Right ventricle myocardium inferior (tissue), 1 donor: ENCODE results near the gene ACTR6. TPM values are rescaled to one million over a fixed set of nuclear protein-coding genes. Genes with fewer than 3 reads are reported as not detected.
"Not testable (repeated sequence)": the region's sequence is repeated elsewhere in the genome, so short reads cannot be mapped to it uniquely, and the experiment has no call there.

Experiments used
- ATAC-seq: fragments of 200-7000 bp; cut with Tn5 transposase; one replicate; pipeline ENCODE4 v1.9.1; 2020; ENCODE audit warnings: mild to moderate bottlenecking, moderate library complexity
- DNase-seq: peaks from one replicate; pipeline ENCODE4 v3.0.0; 2021; ENCODE audit errors: missing footprints
- intact Hi-C: fragments of 100-400 bp; cut with DNase I; formaldehyde crosslinking; loops from one replicate; pipeline ENCODE4 v1.11.0; 2022
- total RNA-seq: library from RNA; stranded (reverse); fragmentation: NEBNext Ultra II Directional; extraction: Animal tissue kit (Norgen Biotek cat#: 25700); gene quantifications from one replicate; pipeline ENCODE4 v1.2.1, GENCODE V29; 2021
- donor health status: DM: no; HTN: yes; CAD: no; lungs with severe emphysema.

The ACTR6 gene
- total RNA-seq, 1 donor from 2014 or later, result 19.4 TPM

DNA sequence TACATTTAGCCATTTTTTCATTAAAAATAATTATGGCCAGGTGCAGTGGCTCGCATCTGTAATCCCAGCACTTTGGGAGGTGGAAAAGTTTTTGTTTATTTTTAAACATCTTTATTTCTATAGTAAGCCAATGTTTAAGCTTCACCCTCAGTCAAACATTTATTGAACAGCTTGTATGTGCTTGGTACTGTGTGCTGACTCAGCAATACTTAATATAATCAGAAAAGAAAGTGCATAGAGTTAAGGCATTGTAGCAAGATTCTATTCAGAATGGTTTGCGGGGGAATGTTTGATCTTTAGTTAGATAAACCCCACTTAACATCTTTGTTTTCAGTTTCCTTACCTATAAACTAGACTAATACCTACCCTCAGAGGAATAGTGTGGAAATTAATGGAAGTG, 11.1 kb downstream of the ACTR6 start:
- ATAC-seq (no peak), DNase-seq (no peak)
- intact Hi-C loops, result no loop called here

DNA sequence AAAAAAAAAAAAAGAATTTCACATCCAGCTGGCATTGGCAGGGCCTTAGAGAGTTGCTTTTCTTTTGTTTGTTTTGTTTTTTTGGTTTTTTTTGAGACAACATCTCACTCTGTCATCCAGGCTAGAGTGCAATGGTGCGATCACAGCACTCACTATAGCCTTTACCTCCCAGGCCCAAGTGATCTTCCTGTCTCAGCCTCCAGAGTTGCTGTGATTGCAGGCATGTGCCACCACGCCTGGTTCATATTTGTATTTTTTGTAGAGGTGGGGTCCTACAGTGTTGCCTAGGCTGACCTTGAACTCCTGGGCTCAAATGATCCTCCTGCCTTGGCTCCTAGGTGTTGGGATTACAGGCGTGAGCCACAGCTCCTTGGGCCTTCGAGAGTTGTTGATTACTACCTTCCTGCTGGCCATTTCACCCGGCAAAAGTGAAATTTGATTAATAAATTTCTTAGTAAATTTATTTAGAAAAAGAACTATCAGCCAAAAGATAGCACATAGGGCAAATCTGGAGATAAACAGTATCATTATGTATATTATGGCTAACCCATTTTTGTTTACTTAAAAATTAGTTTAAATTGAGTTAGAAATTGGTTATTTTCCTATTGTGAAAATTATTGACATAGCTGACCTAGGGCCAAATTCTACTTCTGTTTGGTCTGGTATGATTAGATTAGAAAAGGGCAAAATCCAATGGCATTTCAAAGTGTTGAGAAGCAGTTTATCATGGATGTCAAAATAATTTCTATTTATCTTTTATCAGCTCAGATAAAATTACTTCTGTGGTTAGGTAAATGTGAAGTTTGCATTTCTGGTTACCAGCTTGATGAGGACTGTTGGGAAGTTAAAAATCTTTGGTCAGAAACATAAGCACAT, 12.6 kb downstream of the ACTR6 start:
- intact Hi-C loops, result no loop called here
- DNase-seq (no peak), ATAC-seq (no peak)

DNA sequence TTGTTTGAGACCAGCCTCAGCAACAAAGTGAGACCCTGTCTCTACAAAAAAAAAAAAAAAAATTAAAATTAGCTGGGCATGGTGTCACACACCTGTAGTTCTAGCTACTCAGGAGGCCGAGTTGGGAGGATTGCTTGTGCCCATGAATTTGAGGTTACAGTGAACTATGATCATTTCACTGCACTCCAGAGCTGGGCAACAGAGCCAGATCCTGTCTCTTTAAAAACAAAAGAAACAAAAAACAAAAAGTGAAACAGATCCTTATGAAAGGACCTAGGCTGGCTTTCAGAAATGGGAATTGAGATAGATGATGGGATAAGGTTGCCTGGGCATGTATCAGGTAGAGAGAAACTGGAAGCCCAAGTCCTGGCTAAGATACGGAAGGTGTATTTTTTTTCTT, 13.9 kb downstream of the ACTR6 start:
- no peak for DNase-seq
- intact Hi-C loops, result no loop called here
- no peak for ATAC-seq

DNA sequence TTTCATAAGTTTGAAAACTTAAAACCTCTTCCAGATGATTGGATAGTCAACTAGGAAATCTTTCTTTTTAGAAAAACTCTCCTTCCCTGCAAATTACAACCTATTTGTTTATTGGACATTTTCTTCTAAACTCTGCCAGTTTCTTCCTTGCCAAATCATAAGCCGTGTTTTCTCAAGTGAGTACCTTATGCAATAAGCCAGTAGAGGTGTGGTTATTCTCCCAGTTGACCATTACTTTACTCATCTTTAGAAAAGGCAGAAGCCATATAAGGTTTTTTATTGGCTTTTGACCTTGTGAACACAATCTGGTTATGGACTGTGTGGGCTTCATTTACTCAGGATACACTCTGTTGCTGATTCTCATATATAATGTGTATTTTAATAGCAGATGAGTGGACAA, 14.6 kb downstream of the ACTR6 start:
- DNase-seq (no peak), ATAC-seq (no peak)
- intact Hi-C loops, result no loop called here

DNA sequence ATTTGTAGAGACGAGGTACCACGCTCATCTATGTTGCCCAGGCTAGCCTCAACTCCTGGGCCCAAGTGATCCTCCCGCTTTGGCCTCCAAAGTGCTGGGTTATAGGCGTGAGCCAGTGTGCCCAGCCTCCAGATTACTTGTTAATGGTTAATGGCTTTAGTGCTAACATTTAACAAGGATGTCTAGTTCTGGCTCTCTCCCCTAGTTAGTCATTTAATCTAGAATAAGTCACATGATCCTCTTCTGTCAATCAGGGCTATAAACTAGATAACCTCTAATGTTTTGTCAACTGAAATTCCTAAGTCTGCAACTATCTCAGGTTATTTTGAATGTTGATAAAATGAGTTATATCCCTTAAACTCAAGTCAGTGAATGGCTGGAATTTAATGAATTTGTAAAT, 15.7 kb downstream of the ACTR6 start:
- no peak for DNase-seq
- intact Hi-C loops, result no loop called here
- ATAC-seq, result no peak

DNA sequence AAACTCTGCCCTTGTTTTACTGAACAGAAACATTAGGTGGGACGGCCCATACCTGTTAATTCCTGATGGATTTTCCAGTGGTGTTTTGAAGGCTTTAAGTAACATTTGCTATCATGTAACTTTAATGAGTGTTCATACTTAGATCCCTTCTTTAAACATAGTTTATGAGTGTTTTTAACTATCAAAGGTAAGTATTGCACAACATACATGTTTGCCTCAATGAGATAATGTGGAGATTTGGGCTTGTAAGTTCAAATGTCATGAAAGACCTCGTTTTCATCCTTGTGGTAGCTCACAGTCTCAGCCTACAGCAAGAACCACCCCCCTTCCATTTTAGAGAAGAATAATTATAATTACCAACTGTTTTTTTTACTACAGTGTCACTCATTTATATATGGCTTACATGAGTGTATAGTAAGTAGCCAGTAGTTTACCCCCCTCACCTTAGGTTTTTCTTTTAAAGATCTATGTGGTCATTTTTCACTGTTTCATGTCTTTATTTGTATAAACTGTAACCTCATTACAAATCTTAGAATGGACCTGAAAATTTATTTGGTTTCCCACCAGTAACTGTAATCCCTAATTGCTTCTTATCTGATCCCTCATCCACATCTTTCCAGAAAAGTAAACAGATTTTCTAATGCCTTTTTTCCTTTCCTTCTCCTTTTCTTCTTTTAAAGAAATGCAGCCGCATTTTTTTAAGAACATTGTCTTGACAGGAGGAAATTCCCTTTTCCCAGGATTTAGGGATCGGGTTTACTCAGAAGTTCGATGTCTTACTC, 18.9 kb downstream of the ACTR6 start:
- no peak for DNase-seq
- ATAC-seq, result no peak
- intact Hi-C loops, result no loop called here

DNA sequence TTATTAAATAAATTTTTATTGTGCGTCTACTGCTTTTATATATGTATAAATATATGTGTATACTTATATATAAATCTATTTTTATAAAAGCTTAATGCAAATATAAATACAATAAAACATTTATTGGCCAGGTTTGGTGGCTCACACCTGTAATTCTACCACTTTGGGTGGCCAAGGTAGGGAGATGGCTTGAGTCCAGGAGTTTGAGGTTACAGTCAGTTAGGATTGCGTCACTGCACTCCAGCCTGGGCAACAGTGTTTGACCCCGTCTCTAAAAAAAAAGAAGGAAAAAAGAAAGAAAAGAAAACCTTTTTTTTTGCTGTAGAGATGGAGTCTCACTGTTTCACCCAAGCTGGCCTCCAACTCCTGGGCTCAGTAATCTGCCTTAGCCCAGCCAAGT, 20.9 kb downstream of the ACTR6 start:
- ATAC-seq, result no peak
- intact Hi-C loops, result no loop called here
- DNase-seq, result no peak

DNA sequence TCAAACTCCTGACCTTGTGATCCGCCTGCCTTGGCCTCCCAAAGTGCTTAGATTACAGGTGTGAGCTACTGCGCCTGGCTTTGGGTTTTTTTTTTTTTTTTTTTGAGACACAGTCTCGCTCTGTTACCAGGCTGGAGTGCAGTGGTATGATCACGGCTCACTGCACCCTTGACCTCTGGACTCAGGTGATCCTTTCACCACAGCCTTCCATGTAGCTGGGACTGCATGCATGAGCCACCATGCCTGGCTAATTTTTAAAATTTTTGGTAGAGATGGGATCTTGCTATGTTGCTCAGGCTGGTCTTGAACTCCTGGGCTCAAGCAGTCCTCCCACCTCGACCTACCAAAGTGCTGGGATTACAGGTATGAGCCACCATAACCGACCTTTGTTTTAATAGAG, 21.6 kb downstream of the ACTR6 start:
- intact Hi-C loops, ATAC-seq, DNase-seq: not testable (repeated sequence)

DNA sequence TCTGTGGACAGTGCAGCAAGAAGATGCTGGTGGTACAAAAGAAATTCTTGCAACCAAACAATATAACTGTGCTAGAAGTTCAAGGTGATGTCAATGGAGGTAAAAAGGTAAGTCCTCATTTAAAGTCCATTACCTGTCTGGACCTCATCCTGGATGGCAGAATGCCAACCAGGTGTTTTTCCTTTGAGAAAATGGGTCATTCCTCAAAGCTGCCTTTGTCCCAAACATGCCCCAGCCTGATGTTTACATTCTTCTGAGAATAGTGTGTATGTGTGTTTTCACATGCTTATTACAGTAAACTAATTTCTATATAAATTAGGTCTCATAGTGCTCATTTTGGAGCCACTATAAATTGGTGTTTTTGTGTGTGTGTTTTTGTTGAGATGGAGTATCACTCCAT, 24.9 kb downstream of the ACTR6 start:
- DNase-seq, result no peak
- no peak for ATAC-seq
- intact Hi-C loops, result no loop called here

DNA sequence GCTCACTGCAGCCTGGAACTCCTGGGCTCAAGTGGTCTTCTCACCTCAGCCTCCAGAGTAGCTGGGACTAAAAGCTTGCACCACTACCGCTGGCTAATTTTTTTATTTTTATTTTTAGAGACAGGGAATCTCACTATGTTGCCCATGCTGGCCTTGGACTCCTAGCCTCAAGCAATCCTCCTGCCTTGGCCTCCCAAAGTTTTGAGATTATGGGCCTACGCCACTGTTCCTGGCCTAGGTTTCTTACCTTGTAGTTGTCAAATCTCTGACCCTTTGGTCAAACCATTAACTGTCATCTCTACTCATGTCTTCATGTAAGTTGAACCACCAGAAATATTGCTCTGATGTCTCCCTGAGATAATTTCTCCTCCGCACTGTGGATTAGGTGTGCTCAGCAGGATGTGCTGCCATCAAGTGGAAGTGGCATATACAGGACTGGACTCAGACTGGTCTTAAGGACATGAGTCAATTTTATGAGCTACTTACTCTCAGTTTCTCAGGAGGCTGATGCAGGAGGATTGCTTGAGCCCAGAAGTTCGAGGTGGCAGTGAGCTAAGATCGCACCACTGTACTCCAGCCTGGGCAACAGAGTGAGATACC, 28.5 kb downstream of the ACTR6 start:
- intact Hi-C loops, result no loop called here
- no peak for ATAC-seq
- DNase-seq, result no peak

DNA sequence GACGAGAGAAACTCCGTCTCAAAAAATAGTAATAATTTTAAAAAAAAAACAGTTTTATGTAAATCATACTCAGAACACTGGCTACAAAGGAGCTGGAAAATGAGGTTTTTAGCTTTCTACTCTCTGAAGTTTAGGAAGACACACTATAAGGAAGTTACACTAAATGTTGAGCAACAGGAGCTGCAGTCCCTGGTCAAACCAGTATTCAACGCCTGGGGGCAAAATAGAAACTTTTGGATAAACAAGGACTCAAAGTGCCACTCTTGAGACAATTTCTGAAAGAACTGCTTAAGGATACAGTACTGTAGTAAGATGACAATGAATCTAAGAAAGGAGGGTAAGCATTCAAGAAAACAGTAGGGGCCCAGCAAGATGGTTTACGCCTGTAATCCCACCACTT, 29.3 kb downstream of the ACTR6 start:
- DNase-seq (no peak), ATAC-seq (no peak)
- intact Hi-C loops, result loop anchor here (5.0 kb wide), 2 partner anchors 322 to 502 kb away; no protein-coding TSS in a partner anchor

DNA sequence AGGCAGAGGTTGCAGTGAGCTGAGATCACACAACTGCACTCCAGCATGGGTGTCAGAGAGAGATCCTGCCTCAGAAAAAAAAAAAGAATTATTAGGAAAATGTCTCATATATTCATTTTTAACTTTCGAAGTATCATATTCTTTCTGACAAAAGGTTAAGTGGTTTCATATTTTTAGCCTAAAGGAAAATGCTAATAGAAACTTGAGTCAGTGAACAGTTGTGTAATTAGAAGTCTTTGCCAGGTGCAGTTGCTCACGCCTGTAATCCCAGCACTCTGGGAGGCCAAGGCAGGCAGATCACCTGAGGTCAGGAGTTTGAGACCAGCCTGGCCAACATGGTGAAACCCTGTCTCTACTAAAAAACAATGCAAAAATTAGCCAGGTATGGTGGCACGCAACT, 31.3 kb downstream of the ACTR6 start:
- intact Hi-C loops, result loop anchor here (5.0 kb wide), 2 partner anchors 320 to 500 kb away; no protein-coding TSS in a partner anchor
- DNase-seq, ATAC-seq: not testable (repeated sequence)

DNA sequence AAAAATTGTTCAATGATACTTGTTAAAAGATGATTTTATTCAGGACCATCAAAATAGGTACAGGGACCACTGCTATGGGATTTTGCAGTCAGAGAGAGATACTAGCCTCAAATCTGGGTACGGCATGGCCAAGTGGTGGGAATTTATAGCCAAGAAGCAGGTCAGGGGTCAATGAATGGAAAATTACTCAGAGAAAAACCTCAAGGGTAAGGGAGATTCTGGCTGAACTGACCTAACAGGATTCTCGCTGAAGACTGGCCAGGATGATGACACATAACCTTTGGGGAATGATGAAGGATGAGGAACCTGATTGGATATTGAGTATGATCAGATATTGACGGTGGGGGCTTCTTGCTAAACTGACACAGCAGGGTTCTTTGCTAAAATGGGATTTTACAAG, 33.6 kb downstream of the ACTR6 start:
- no peak for ATAC-seq
- DNase-seq, result no peak

DNA sequence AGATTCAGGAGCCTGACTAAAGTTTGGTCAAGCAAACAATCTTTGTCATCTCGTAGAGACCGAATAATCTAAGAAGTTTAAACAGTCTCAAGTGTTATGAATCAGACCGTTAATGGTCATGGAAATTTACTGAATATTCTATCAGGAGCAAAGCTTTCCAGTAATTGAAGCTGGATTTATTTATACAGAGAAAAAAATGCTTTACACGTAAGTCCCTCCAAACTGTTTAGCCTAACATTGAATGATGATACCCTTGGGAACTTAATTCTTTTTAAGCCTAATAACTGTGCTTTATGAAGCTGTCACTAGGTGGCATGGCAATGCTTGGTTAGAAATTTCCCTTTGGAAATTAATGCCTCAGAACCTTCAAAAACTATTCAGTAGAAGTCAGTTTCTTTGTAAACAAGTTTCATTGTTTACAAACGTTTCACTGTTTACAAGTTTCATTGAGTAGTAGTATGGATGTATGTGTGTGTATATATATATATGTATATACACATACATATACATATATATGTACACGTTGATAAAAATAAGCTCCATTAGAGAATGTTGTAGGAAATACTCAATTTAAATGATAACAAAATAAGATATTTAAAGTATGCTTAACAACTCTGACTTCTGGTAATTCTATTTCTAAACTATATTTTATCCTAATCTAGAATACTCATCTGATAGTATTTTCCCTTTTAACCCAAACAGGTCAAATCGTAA, 34.1 kb downstream of the ACTR6 start:
- intact Hi-C loops, result loop anchor here (5.0 kb wide), 2 partner anchors 318 to 498 kb away; no protein-coding TSS in a partner anchor
- ATAC-seq (no peak), DNase-seq (no peak)

More for the DNA sequence above, 33.6 kb downstream of the ACTR6 start:
- intact Hi-C loops, result loop anchor here (5.0 kb wide), 2 partner anchors 318 to 498 kb away; no protein-coding TSS in a partner anchor

DNA sequence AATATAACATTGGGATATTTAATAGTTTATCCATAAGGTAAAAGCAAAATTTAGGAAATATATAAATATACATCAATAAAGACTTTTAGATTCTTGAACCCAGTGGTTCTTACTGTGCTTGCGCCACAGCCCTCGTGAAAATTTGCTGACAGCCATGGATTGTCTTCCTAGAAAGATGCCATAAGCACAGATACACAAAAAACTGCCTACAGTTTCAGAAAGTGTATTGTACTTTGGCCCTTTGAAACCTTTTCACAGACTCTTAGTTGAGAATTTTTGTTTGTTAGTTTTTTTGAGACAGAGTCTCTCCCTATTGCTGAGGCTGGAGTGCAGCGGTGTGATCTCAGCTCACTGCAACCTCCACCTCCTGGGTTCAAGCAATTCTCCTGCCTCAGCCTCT, 38.2 kb downstream of the ACTR6 start:
- DNase-seq (no peak), ATAC-seq (no peak)
- intact Hi-C loops, result no loop called here

DNA sequence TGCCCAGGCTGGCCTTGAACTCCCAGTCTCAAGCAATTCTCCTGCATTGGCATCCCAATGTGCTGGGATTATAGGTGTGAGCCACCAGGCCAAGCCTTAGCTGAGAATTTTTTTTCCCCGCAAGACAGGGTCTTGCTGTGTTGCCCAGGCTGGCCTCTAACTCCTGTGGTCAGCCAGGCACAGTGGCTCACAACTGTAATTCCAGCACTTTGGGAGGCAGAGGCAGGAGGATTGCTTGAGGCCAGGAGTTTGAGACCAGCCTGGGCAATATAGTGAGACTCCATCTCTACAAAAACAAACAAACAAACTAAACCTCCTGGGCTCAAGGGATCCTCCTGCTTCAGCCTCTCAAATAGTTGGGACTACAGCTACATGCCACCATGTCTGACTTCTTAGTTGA, 39.0 kb downstream of the ACTR6 start:
- ATAC-seq (no peak), DNase-seq (no peak)
- intact Hi-C loops, result no loop called here

DNA sequence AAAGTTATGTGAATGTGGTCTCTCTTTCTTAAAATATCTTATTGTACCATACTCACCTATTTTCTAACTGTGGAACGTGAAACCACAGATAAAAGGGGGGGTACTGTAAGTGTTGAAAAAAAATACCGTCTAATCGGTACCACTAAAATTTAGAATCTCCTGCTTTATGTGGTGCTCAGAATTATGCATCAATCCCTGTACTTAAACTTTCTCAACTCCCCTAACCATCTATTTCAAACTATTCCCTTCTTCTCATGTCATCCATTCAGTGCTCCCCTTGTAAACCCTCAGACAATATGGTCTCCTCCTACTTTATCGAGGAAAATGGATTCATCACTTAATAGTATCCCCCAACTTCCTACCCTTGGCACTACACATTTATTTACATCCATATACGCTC, 42.5 kb downstream of the ACTR6 start:
- intact Hi-C loops, result no loop called here
- ATAC-seq (no peak), DNase-seq (no peak)

DNA sequence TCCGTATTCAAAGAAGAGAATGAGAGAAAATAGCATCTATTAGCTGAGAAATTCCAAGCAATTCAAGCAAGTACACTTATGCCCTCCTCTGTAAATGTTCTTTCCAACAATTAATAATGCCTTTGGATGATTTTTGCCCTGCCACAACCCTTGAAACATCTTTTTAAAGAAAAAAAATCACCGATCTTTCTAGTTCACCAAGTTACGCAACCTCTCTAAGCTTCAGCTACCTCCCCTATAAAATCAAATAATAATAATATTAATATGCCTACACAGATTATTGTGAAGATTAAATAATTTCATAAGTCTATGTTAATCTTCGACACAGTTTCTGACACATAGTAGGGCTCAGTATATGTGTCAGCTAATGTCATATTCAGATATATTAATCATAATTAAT, 47.1 kb downstream of the ACTR6 start:
- no peak for ATAC-seq
- no peak for DNase-seq
- intact Hi-C loops, result no loop called here

DNA sequence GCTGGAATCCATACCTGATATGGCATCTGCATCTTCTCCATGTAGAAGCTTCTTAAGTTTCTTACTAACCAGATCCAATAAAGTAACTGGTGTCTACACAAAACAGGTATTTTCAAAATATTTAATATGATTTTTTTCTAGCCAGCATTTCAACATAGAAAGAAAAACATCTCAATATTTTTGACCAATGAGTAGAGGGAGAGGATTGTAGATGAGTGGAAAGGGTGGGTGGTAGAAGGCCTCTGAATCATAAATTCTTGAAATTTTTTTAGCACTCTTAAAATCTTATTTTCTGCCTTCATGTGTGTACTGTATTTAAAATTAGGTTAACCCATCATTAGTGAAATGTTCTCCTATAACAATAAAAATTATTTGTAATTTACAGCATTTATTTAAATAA, 48.3 kb downstream of the ACTR6 start:
- intact Hi-C loops, result no loop called here

More for the DNA sequence above, 48.3 kb downstream of the ACTR6 start:
- ATAC-seq (no peak), DNase-seq (no peak)
